Cardiac septum (tissue), 1 donor: ENCODE data around the gene ANGPTL5. TPM values are rescaled to one million over a fixed set of nuclear protein-coding genes. Genes with fewer than 3 reads are reported as not detected.
"Not testable (repeated sequence)": the region's sequence is repeated elsewhere in the genome, so short reads cannot be mapped to it uniquely, and the experiment has no call there.

Experiments used
- DNase-seq: peaks from one replicate; pipeline ENCODE4 v3.0.0-alpha.2; 2020; ENCODE audit warnings: low spot score
- intact Hi-C: fragments of 100-400 bp; cut with DNase I; formaldehyde crosslinking; loops from one replicate; pipeline ENCODE4 v1.14.0; 2022
- long read RNA-seq: library from polyadenylated mRNA; unstranded; transcript quantifications from one replicate; pipeline ENCODE4 v2.0.0, GENCODE V29; 2021
- total RNA-seq: library from RNA; stranded (reverse); fragmentation: NEBNext Ultra II Directional; extraction: Animal tissue kit (Norgen Biotek cat#: 25700); gene quantifications from one replicate; pipeline ENCODE4 v1.2.1, GENCODE V29; 2021
- donor health status: DM: no; HTN: no; CAD: no.

Gene ANGPTL5
- total RNA-seq = 1.9 TPM
- long read RNA-seq, partial matches to known transcripts = 0 of 1 reads
- long read RNA-seq, other reads (novel, unspliced or antisense) = 1 of 1 reads

GRCh38 chr11:101916422-101916821 is at the start of gene ANGPTL5:
Gene ANGPTL5 (minus strand): TSS chr11:101916522. CDS start chr11:101907909, 8,613 bp downstream.
- intact Hi-C loops = no loop called here
- no peak for DNase-seq

GRCh38 chr11:101964200-101964599 is 47.9 kb upstream of the ANGPTL5 start:
- DNase-seq = peak; percentile 60
- intact Hi-C loops = not testable (repeated sequence)

- intact Hi-C loops = no loop called here
- DNase-seq = no peak
Measured at GRCh38 chr11:101960231-101960630, 43.9 kb upstream of the ANGPTL5 start.

GRCh38 chr11:101955701-101956100 is 39.4 kb upstream of the ANGPTL5 start:
- intact Hi-C loops = no loop called here
- DNase-seq = peak; percentile 51

- intact Hi-C loops = no loop called here
- no peak for DNase-seq
Measured at GRCh38 chr11:101955278-101955677, 39.0 kb upstream of the ANGPTL5 start.

GRCh38 chr11:101949680-101950220 is 33.4 kb upstream of the ANGPTL5 start:
- intact Hi-C loops = no loop called here
- no peak for DNase-seq

GRCh38 chr11:101945448-101945847 is 29.1 kb upstream of the ANGPTL5 start:
- DNase-seq = no peak
- intact Hi-C loops = no loop called here

GRCh38 chr11:101944923-101945322 is 28.6 kb upstream of the ANGPTL5 start:
- intact Hi-C loops = no loop called here

GRCh38 chr11:101940901-101941520 is 24.7 kb upstream of the ANGPTL5 start:
- DNase-seq = no peak
- intact Hi-C loops = no loop called here

More at GRCh38 chr11:101944923-101945322, 28.6 kb upstream of the ANGPTL5 start:
- no peak for DNase-seq

- no peak for DNase-seq
- intact Hi-C loops = no loop called here
Measured at GRCh38 chr11:101931692-101932091, 15.4 kb upstream of the ANGPTL5 start.

GRCh38 chr11:101929294-101929915 is 13.1 kb upstream of the ANGPTL5 start:
- no peak for DNase-seq
- intact Hi-C loops = no loop called here

- no peak for DNase-seq
- intact Hi-C loops = no loop called here
Measured at GRCh38 chr11:101923554-101923953, 7.2 kb upstream of the ANGPTL5 start.

- intact Hi-C loops = no loop called here
- DNase-seq = no peak
Measured at GRCh38 chr11:101920992-101921391, 4.7 kb upstream of the ANGPTL5 start.

- DNase-seq = no peak
- intact Hi-C loops = no loop called here
Measured at GRCh38 chr11:101917226-101917625, 904 bp upstream of the ANGPTL5 start.

GRCh38 chr11:101915791-101916291 is 481 bp downstream of the ANGPTL5 start:
- no peak for DNase-seq
- intact Hi-C loops = no loop called here

- intact Hi-C loops = no loop called here
- DNase-seq = peak; percentile 95
Measured at GRCh38 chr11:101914738-101915426, 1.4 kb downstream of the ANGPTL5 start, which contains the start of gene CEP126. Gene CEP126 (plus strand): TSS chr11:101915010. CDS start chr11:101915285, 275 bp downstream.

- intact Hi-C loops = no loop called here
Measured at GRCh38 chr11:101914341-101914737, 2.0 kb downstream of the ANGPTL5 start.

GRCh38 chr11:101913656-101914055 is 2.7 kb downstream of the ANGPTL5 start:
- intact Hi-C loops = no loop called here
- no peak for DNase-seq

More at GRCh38 chr11:101914341-101914737, 2.0 kb downstream of the ANGPTL5 start:
- DNase-seq = no peak

GRCh38 chr11:101912823-101913284 is 3.5 kb downstream of the ANGPTL5 start:
- intact Hi-C loops = no loop called here
- DNase-seq = no peak

GRCh38 chr11:101909087-101909486 is 7.2 kb downstream of the ANGPTL5 start:
- no peak for DNase-seq
- intact Hi-C loops = no loop called here
